VCaP (cell line): Measurements from ENCODE around the gene NCBP3.
"Not testable (repeated sequence)": the region's sequence is repeated elsewhere in the genome, so short reads cannot be mapped to it uniquely, and the experiment has no call there.

Experiments
- H3K27ac ChIP-seq: fragments of 450-650 bp; 2 replicates; pipeline ENCODE4 v1.5.1; 2017
- TF ChIP-seq, protein P1 (sequence below): fragments of 450-650 bp; conservative IDR thresholded peaks from 2 replicates; pipeline ENCODE4 v1.5.1; 2017; ENCODE audit warnings: mild to moderate bottlenecking, moderate library complexity

Gene NCBP3

DNA sequence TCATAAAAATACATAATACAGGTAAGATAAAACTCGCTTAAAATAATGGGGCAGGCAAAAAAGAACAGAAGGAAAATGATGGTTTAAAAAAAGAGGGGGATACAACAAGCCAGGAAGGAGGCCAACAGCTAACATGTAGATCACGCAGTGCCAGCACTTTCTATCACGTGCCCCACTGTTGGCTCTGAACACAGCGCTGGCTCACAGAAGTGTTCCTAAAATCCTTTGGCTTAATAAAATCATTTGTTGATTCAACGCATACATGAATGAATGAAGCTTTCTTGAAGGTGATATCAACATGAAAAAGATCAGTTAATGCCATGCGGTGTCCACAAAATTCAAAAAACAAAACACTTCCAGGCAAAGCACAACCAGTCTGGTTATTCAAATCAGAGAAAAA lies 53.6 kb downstream of the NCBP3 start:
- TF ChIP-seq, protein P1, sequence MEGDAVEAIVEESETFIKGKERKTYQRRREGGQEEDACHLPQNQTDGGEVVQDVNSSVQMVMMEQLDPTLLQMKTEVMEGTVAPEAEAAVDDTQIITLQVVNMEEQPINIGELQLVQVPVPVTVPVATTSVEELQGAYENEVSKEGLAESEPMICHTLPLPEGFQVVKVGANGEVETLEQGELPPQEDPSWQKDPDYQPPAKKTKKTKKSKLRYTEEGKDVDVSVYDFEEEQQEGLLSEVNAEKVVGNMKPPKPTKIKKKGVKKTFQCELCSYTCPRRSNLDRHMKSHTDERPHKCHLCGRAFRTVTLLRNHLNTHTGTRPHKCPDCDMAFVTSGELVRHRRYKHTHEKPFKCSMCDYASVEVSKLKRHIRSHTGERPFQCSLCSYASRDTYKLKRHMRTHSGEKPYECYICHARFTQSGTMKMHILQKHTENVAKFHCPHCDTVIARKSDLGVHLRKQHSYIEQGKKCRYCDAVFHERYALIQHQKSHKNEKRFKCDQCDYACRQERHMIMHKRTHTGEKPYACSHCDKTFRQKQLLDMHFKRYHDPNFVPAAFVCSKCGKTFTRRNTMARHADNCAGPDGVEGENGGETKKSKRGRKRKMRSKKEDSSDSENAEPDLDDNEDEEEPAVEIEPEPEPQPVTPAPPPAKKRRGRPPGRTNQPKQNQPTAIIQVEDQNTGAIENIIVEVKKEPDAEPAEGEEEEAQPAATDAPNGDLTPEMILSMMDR = no peak
- peak overlapping the region; percentile 38 for H3K27ac ChIP-seq

GRCh38 chr17:3788200-3788599 lies 57.8 kb downstream of the NCBP3 start:
- TF ChIP-seq, protein P1 = no peak
- H3K27ac ChIP-seq = no peak overlapping the region

GRCh38 chr17:3785323-3785722 lies 60.7 kb downstream of the NCBP3 start:
- H3K27ac ChIP-seq = not testable (repeated sequence)

DNA sequence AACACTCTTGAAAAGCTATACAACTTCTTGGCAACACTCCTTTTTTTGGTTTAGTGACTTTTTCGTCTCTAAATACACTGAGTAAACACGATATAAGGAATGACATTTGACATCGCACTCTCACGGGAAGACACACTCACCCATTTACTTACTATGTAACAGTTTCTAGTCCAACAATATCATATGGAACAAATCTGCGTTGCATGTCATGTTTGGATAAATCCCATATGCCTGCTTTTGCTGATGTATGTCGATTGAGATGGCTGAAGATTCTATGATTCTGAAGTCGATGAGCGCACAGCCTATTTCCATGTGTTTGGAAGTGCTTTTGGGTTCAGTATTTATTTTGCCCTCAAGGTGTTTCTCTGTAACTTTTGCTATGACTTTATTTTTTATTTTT lies 63.3 kb downstream of the NCBP3 start:
- TF ChIP-seq, protein P1 = no peak
- H3K27ac ChIP-seq = no peak overlapping the region

DNA sequence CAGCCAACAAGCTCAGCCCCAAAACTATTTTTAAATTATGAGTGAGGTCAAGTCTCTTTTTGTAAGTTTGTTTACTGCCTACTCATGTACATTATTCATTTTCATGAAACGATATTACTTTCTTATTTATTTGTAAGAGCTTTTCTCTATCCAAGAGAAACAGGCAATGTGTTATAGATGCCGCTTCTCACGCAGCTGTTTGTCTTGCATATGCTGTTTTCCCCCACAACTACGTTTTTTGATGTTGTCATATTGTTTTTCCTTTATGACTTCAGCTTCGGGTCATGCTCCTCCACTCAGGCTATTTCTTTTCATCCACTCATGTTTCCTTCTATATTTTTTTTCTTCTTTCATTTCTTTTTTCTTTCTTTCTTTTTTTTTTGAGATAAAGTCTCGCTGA lies 65.1 kb downstream of the NCBP3 start:
- TF ChIP-seq, protein P1 = no peak
- H3K27ac ChIP-seq = no peak overlapping the region

DNA sequence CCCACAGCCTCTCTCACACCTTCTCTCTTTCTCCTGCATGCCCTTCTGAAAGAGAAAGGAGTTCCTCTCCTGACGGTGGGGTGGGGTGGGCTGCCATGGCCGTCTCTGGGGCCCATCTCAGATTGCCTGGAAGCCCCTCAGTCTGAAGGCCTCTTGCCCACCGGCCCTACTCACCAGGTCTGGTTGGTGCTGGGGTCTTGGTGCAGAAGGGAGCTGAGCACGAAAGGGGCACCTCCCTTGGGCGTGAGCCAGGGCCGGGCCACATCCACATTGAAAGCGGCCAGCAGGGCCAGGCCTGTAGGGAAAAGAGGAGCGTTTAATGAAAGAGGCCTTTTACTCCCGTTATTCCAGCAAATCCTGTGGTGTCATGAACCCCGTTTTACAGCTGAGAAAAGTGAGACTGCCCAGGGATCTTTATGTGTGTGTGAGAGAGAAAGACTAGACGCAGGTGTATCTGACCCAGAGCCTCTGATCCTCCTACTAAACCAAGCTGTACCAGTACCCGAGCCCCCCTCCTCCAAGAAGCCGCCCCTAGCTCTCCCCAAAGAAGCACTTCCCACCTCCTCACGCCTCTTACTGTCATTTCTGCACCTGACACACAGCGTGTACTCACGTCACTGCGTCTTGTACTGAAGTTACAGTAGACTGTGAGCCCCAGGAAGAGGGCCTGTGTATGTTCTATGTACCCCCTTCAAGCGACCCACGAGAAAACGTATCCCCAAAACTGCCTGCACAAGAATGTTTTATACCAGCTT lies 68.5 kb downstream of the NCBP3 start:
- no peak overlapping the region for H3K27ac ChIP-seq
- TF ChIP-seq, protein P1 = no peak

DNA sequence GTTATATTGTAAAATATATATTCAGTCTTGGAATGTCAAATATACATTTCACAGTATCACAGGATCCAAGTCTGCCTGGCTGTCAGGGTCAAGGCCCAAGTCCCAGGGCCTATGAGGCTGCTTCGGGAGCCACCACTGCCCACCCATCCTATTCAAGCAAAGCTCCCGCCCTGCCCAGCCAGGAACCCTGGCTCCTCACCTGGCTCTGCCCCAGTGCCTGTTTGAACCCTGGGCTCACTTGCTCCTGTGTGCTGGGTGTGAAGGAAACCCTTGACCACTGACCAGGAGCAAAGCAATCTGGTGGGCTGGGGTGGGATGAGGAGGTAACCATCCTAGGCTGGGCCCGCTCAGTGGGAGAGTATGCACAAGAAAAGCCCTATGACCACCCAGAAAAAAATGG lies 72.1 kb downstream of the NCBP3 start:
- TF ChIP-seq, protein P1 = no peak
- H3K27ac ChIP-seq = no peak overlapping the region

DNA sequence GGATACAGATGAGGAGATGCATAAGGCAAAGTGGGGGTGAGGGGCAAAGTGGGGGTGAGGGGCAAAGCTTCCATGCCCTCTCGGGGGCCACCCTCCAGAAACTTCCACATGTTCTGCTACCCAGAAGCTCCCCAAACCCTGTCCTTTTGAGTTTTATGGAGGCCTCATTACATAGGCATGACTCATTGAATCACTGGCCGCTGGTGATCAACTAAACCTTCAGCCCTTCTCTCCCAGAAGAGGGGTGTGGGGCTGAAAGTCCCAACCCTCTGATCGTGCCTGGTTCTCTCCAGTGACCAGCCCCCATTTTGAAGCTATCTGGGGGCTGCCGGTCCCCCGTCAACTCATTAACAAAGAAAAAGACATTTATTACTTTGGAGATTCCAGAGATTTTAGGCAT lies 72.5 kb downstream of the NCBP3 start:
- TF ChIP-seq, protein P1 = no peak
- no peak overlapping the region for H3K27ac ChIP-seq
